ENCODE data around the gene DNAL1.
"Not testable (repeated sequence)": the region's sequence is repeated elsewhere in the genome, so short reads cannot be mapped to it uniquely, and the experiment has no call there.

The DNAL1 gene

DNA sequence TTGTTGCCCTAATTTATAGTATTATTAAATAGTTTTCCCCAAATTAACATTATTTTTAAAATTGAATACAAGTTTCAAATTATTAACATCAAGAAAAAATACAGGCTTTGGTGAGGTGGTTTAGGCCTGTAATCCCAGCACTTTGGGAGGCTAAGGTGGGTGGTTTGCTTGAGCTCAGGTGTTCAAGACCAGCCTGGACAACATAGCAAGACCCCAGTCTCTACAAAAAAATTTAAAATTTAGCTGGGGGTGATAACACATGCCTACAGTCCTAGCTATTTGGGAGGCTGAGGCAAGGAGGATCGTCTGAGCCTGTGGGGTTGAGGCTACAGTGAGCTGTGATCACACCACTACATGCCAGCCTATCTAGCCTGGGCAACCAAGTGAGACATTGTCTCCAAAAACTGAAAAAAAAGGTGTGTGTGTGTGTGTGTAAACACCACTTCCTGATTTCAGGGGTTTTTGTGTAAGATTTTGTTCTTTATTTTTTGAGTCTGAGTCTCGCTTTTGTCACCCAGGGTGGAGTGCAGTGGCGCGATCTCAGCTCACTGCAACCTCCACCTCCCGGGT is 3.9 kb upstream of the DNAL1 start:
- DNase-seq (ENCODE audit: low read depth), result no peak

DNA sequence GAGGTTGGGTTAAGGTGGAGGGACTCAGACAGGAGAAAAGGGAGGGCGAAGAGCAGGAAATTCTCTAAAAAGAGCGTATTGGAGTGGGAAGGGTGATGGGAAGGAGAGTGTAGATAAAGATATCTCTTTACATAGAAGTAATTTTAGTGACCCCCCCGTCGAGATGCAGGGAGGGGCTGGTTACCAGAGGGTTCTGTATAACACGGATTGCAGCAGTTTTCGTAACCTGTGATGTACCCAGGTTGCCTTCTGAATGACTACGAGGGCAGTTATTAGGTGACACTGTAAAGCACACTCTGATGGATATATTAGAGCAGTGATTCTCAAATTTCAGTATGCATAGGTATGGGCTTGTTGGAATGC is 443 bp downstream of the DNAL1 start:
- no peak for DNase-seq (ENCODE audit: low read depth)

DNA sequence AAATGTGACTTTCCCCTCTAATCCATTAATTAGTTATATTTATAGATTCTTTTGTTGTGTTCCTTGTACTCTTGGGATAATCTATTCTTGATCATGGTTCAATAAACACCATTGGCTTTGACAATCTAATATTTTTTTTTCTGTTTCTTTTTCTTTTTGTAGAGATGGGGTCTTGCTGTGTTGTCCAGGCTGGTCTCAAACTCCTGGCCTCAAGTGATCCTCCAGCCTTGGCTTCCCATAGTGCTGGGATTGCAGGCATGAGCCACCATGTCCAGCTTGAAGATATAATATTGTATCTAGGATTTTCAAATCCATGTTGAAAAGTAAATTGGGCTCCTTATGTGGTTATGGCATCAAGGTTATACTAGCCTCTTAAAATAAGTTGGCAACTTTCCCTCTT is 6.2 kb downstream of the DNAL1 start:
- no peak for DNase-seq (ENCODE audit: low read depth)

DNA sequence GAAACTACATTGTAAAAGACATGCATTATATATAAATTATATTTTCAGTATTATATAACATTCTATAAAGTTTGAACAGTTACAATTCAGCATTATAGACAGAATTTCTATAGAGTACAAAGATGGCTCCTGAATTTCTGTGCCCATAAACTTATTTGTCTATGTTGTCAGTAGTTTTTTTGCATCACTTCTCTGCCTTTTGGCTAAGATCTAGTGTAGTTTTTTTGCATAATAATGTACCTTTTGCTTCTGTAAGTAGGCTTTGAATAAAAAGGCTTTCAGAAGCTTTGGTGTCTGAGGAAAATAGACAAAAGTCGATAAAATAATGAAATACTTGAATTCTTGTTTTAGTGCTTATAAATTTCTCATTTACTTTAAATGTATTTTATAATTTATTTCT is 11.1 kb downstream of the DNAL1 start:
- DNase-seq (ENCODE audit: low read depth), result no peak

DNA sequence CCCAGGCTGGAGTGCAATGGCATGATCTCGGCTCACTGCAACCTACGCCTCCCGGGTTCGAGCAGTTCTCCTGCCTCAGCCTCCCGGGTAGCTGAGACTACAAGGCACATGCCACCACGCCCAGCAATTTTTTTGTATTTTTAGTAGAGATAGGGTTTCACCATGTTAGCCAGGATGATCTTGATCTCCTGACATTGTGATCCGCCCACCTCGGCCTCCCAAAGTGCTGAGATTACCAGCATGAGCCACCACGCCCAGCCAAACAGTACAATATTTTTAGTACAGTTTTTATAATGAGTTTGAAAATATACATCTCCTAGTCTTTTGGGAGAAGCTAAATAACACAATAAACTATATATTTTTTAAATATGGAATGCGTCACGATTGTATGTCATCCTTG is 14.4 kb downstream of the DNAL1 start:
- not testable (repeated sequence) for DNase-seq (ENCODE audit: low read depth)

DNA sequence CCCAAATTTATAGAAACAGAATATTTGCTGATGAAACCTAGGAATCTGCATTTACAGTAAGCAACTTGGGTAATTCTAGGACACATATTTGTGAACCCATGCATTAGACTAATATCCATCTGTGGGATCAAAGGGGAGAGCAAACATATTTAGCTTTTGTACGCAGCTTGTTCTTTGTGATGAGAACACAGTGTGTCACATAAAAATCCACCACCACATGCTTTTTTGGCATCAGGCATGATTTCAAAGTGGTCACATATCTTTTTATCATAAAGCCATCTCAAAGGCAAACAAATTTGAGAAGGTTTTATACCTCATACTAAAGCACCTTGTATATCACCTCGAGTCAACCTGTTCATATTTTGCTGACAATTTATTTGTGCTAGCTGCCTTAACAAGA is 15.7 kb downstream of the DNAL1 start:
- DNase-seq (ENCODE audit: low read depth), result no peak

DNA sequence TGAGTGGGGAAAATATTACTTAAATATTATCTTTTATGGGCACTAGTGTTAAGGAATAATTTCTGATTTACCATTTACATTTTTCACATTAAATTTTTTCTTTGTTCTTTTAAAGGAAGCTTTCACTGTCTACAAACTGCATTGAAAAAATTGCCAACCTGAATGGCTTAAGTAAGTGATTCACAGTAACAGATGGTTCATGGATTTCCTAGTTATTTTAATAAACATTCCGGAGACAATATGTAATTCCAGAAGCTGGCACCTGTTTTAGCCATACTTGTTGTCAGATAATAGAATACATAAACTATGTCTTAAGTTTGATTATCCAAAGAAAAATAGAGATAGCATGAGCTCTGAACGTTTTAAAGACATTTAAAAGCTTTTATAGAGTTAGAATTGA is 17.1 kb downstream of the DNAL1 start:
- no peak for DNase-seq (ENCODE audit: low read depth)

DNA sequence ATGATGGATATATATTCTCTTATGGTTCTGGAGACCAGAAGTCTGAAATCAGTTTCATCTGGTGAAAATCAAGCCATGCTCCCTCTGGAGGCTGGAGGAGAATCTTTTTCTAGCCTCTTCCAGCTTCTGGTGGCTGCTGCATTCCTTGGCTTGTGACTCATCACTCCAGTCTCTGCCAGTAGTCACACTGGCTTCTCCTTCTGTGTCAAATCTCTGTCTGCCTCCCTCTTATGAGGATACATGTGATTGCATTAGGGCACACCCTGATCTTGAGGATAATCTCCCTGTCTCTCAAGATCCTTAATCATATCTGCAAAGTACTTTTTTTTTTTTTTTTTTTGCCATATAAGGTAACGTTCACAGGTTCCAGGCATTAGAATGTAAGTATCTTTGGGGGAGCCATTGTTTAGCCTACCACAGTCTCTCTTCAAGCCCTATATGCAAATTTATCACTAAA is 17.7 kb downstream of the DNAL1 start:
- DNase-seq (ENCODE audit: low read depth), result no peak

DNA sequence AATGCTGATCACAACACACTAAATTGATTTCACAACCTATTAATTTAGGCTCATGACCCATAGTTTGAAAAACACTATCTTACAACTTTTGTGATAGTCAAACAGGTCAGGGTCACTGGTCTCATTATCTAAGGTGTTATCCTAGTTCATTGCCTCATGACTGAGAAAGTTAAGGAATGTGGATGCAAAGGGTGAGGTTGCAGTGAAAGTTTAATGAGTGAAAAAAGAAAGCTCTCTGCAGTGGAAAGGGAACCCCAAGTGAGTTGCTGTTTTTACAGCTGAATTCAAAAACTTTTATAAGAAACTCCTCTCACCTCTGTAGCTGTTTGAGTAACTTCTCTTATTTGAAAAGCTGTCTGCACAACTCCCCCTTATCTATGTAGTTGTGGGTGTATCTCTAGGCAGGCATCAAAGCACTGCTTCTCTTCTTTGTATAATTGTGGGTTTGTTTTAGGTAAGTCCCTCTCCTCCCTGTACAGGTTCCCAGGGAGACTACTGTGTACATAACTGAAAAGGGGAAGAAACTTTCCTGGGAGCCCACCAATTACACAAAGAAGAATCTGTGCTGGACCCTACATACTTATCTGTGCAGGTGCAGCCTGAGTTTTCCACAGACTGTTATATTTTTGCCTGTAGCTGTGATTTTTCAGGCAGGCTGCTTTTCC is 18.9 kb downstream of the DNAL1 start:
- DNase-seq (ENCODE audit: low read depth), result no peak

DNA sequence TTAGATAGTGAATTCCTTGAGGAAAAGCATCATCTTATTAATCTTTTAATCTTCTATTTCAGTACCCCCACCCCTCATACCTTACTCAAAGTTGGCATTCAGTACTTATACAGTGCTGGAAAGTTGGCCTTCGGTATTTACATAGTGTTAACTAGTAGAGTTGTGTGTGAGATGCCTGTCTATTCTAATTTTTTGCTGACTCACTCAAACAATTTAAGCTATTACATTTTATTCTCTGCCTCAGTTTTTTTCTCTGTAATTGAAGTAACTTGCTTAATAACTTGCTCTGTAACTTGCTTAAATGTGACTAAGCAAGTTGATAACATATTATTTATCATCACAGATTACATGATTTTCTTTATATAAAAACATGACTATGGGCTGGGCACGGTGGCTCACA is 20.3 kb downstream of the DNAL1 start:
- DNase-seq (ENCODE audit: low read depth), result no peak

DNA sequence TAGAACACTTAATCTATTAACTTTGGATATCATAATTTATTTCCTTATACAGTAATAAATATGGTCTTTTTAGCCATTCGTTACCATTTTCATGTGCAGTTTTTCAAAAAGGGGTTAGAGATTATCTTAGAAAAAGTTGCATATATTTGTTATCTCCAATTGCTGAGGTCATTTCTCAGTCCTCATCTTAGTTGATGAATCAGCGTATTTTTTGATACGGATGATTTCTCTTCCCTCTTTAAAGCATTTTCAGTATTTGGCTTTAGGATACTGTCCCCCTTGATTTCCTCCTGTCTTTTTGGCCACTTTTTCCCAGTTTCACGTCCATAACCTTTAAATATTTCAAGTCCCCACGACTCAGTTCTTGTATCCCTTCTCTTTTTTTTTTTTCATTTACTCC is 21.8 kb downstream of the DNAL1 start:
- DNase-seq (ENCODE audit: low read depth), result no peak

DNA sequence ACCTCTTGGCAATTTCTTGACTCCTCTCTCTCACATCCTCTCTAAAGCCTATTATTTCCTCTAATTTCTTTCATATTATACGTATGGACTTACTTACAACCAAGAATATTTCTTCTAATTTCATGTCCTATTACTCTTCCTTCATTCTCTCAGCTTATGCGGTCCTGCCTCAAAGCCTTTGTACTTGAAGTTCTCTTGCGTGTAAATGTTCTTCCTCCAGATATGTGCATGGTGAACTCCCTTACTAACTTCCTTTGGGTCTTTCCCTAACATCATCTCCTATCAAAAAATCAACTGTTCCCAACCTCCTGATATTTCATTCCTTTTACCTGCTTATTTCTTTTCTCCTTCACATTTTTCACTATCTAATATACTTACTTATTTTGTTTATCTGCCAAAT is 23.1 kb downstream of the DNAL1 start:
- no peak for DNase-seq (ENCODE audit: low read depth)

DNA sequence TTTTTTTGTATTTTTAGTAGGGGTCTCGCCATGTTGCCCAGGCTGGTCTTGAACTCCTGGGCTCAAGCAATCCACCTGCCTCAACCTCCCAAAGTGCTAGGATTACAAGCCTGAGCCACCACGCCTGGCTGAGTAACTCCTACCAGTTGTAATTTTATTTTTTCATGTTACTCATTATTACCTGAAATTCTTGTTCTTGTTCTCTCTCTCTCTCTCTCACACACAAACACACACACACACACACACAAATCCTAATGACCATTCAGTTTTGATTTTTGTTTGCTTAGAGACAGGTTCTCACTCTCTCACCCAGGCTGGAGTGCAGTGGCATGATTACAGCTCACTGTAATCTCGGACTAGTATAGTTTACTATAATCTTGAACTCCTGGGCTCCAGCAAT is 30.2 kb downstream of the DNAL1 start:
- DNase-seq (ENCODE audit: low read depth), result no peak

DNA sequence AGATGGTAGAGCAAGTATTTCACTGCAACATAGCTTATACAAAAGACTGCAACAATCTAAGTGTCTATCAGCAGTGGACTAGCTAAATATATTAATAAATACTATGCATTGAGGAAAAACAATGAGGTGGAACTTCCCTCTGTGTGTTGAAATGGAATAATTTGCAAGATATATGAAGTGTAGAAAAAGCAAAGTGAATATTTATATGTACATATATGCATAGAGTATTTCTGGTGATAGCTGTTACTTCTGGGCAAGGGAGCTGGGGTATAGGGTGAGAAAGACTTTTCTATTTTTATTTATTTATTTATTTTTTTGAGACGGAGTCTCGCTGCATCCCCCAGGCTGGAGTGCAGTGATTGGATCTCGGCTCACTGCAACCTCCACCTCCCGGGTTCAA is 33.9 kb downstream of the DNAL1 start:
- no peak for DNase-seq (ENCODE audit: low read depth)

DNA sequence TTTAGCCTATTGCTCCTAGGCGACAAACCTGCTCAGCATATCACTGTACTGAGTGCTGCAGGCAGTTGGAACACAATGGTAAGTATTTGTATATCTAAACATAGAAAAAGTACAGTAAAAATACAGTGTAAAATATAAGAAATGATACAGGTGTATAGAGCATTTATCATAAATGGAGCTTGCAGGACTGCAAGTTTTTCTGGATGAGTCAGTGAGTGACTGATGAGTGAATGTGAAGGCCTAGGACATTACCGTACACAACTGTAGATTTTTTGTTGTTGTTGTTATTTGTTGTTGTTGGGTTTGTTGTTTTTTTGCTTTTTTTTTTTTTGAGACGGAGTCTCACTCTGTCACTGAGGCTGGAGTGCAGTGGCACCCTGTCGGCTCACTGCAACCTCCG is 36.0 kb downstream of the DNAL1 start:
- no peak for DNase-seq (ENCODE audit: low read depth)

DNA sequence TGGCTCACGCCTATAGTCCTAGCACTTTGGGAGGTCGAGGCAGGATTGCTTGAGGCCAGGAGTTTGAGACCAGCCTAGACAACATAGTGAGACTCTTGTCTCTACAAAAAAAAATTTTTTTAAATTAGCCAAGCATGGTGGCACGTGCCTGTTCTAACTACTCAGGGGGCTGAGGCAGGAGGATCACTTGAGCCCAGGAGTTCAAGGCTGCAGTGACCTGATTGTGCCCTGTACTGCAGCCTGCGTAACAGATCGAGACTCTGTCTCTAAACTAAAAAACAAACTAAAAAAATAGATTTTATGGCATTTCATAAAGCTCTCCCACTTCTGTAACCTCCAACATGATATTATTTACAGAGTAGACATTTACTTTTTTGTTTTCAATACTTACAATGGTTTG is 39.8 kb downstream of the DNAL1 start:
- no peak for DNase-seq (ENCODE audit: low read depth)

DNA sequence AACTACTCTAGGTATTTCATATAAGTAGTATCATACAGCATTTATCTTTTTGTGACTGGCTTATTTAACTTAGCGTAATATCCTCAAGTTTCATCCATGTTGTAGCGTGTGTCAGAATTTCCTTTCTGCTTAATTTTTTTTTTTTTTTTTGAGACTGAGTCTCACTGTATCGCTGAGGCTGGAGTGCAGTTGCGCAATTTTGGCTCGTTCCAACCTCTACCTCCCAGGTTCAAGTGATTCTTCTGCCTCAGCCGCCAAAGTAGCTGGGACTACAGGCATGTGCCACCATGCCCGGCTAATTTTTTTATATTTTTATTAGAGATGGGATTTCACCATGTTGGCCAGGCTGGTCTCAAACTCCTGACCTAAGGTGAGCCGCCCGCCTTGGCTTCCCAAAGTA is 40.5 kb downstream of the DNAL1 start:
- no peak for DNase-seq (ENCODE audit: low read depth)

DNA sequence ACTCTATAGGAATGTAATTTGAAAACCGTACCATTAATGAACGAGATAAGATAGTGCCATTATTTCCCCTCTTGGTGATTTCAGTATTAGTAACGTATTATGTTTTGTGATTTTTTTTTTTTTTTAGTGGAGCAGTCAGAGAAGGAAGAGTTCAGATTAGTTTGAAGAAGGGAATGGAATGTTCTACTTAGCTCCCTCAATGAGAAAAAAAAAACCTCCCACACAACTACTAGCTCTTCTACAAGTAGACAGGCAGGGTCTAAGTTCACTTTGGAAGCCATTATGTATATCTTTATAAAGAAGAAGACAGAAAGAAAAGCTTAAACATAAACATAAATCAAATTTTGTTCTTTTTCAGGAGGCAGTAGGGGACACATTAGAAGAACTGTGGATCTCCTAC is 42.1 kb downstream of the DNAL1 start:
- no peak for DNase-seq (ENCODE audit: low read depth)

DNA sequence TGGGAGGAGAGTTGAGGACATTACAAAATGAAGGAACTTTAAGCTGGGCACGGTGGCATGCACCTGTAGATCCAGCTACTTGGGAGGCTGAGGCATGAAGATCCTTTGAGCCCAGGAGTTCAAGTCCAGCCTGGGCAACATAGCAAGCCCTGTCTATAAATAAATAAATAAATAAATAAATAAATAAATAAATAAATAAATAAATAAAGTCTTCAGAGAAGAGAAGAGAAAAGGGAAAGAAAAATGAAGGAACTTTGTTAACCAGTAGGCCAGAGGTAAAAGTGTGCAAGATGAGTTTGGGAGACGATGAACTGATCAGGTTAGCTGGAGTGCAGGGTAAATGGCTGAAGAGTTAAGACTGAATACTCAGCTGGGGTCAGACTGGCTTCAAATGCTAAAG is 49.3 kb downstream of the DNAL1 start:
- DNase-seq (ENCODE audit: low read depth), result no peak

DNA sequence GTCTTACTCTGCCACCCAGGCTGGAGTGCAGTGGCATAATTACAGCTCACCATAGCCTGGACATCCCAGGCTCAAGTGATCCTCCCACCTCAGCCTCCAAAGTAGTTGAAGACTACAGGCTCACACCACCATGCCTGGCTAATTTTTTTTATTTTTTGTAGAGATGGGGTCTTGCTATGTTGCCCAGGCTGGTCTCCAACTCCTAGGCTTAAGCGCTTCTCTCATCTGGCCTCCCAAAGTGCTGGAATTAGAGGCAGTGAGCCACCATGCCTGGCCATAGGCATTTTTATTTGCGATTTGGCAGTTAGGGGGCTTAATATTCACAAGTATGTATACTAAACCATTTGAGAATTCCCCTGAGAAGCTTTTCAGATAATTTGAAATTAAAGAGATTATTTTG is 50.3 kb downstream of the DNAL1 start:
- DNase-seq (ENCODE audit: low read depth), result no peak

DNA sequence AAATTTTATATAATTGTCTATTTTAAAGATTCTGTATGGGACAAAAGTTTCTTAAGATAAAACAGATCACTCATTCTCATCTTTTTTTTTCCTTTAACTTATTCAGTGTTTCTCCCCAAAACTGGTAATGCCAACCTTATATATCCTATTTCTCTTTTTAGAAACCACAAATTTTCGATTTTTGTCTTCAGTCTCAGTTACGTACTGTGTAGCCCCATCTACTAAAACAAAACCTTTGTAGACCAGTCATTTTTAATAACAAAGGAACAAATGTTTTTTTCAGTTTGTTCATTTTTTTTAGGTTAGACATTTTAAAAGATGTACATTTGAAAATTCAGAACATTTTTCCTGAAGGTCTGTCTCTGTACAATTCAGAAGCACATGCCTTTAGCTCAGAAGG is 51.2 kb downstream of the DNAL1 start:
- no peak for DNase-seq (ENCODE audit: low read depth)

DNA sequence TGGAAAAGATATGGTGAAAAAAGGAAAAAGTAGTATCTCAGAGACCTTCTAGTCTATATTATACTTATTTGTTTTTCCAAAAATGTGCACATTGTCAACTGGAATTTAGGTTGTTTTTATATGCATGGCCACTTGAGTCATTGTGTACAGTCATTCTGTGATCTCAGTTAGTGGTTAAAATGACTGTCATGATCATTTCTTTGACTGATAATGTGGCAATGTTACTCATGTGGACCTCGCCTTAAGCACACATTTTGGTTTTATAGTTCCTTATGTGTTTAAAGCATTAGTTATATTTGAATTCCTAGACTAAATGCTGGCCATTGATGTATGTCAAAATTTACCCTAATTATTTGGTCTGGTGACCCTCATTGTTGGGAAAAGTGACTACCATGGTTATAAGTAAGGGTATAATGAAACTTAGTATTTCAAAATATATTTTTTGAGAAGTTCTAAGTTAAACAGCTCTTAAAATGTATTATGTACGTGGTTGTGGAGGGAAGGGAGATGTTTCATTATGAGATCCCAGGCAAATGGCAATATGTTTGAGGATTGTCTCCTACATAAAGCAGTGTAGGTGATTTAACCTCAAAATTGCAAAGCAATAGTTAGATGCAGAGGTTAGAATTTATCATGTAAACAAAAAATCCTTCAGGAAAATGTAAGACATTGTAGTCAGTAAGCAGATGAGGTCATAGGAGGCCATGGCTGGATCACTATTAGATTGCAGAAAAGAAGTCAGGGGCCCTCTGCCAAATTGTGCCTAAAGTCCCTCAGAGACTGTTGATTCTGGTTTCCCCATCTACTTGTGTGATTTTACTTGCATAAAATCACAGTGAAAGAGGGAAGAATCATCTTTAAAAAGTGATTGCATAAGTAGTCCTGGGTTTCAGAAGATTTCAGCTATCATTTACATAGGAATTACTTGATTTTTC is 51.9 kb downstream of the DNAL1 start:
- DNase-seq (ENCODE audit: low read depth), result no peak

DNA sequence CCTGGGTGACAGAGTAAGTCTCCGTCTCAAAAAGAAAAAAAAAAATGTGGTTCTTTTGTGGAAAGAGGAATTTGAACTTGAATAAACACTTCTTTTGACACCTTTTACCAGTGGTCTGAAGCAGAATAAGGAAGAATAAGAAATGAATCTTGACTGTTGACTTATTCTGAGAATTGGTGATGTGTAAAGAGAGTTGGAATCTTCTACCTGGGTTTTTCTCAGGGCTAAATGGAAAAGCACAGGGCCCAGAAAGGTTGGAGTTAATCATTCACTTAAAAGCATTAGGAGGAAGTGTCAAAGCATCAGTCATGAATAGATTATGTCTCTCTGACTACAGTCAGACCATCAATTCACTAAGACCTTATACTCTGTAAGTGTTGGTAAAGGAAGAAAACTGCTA is 55.5 kb downstream of the DNAL1 start:
- DNase-seq (ENCODE audit: low read depth), result no peak
